H1 (cell line): ENCODE data around the gene YTHDC2. TPM values are rescaled to one million over a fixed set of nuclear protein-coding genes. Genes with fewer than 3 reads are reported as not detected.

Source experiments
- ASH2L ChIP-seq: fragments of 200-600, 300-600 bp; sonication (generic); IDR thresholded peaks from one replicate; pipeline ENCODE4 v1.7.1; 2017; ENCODE audit warnings: low read length
- ATF2 ChIP-seq: IDR thresholded peaks from 2 replicates; pipeline ENCODE4 v1.6.1; 2012; ENCODE audit warnings: low read length, inconsistent platforms
- CBX8 ChIP-seq: fragments of 300-800, 300-1000 bp; sonication (generic); IDR thresholded peaks from 2 replicates; pipeline ENCODE4 v1.7.1; 2016; ENCODE audit warnings: low read depth, low read length, borderline replicate concordance
- E2F6 ChIP-seq: IDR thresholded peaks from 2 replicates; pipeline ENCODE4 v1.6.1; 2012; ENCODE audit warnings: inconsistent platforms
- EP300 ChIP-seq, 2 experiments: IDR thresholded peaks; 1 replicate in 1 of 2; 2 replicates in 1 of 2; pipeline ENCODE4 v1.6.1; 2011 to 2012; ENCODE audit warnings: low read depth in 2 of 2, low read length in 2 of 2, mild to moderate bottlenecking in 2 of 2, borderline replicate concordance in 1 of 2, inconsistent platforms in 1 of 2, moderate library complexity in 1 of 2
- TBP ChIP-seq: IDR thresholded peaks from 2 replicates; pipeline ENCODE4 v1.6.1; 2011; ENCODE audit warnings: low read depth, low read length, improper control_type of control experiment
- polyA plus RNA-seq, 7 experiments: library from polyadenylated mRNA; depleted of rRNA in 3 of 7; stranded (reverse) in 5 of 7; unstranded in 2 of 7; fragments of >200 nt in 5 of 7; fragments of 200-250 nt in 2 of 7; gene quantifications; 1 replicate in 5 of 7; 2 replicates in 1 of 7; 4 replicates in 1 of 7; pipeline versions ENCODE4 v1.2.1 to v1.2.3, GENCODE V29; 2011 to 2013; ENCODE audit warnings: missing spikeins in 2 of 7, mixed read lengths in 2 of 7
- total RNA-seq: library from RNA; stranded (reverse); fragmentation: NEBNext Ultra II Directional; extraction: Animal tissue kit (Norgen Biotek cat#: 25700); gene quantifications from 2 replicates; pipeline ENCODE4 v1.2.1, GENCODE V29; 2021

YTHDC2 gene
- total and polyA plus RNA-seq, 2 of the 8 experiments (the other 6 are each of a cell fraction or from before 2014, with no cell fraction given) = 4.3 to 20.1 TPM

- TF ChIP-seq TBP (no peak), ASH2L (no peak), CBX8 (no peak), ATF2 (no peak), EP300 (IDR thresholded peaks at IDR 0.05; ENCODE audit: borderline replicate concordance in 1 of 2, low read depth in 2 of 2, low read length in 2 of 2) (no peak), E2F6 (no peak)
These were observed 22.5 kb upstream of the YTHDC2 start (continued) for GRCh38 chr5:113491022-113491421.
